HG03575 (cell line): ENCODE results near the gene ZNF747.
"Not testable (repeated sequence)": the region's sequence is repeated elsewhere in the genome, so short reads cannot be mapped to it uniquely, and the experiment has no call there.

ENCODE experiments used
- ATAC-seq: cut with Tn5 transposase; IDR thresholded peaks from one replicate; pipeline ENCODE4 v1.9.1; 2021; ENCODE audit not compliant: unreplicated experiment, insufficient number of reproducible peaks, low FRiP score; ENCODE audit errors: extremely low read depth

Gene ZNF747

GRCh38 chr16:30558789-30559377 lies 24.2 kb upstream of the ZNF747 start:
- no peak for ATAC-seq

- ATAC-seq, result no peak
Measured at GRCh38 chr16:30557957-30558788, 23.5 kb upstream of the ZNF747 start, which contains the start of gene ZNF764. ZNF764 (minus strand) TSS chr16:30558374; CDS start chr16:30558182, 192 bp downstream.

GRCh38 chr16:30557707-30557956 lies 23.0 kb upstream of the ZNF747 start:
- no peak for ATAC-seq

- no peak for ATAC-seq
Measured at GRCh38 chr16:30556125-30556473, 21.4 kb upstream of the ZNF747 start.

GRCh38 chr16:30555315-30556124 lies 20.9 kb upstream of the ZNF747 start:
- ATAC-seq, result no peak

- no peak for ATAC-seq
Measured at GRCh38 chr16:30554557-30555314, 20.1 kb upstream of the ZNF747 start.

- ATAC-seq, result no peak
Measured at GRCh38 chr16:30553393-30553899, 18.8 kb upstream of the ZNF747 start.

GRCh38 chr16:30552956-30553355 lies 18.3 kb upstream of the ZNF747 start:
- no peak for ATAC-seq

GRCh38 chr16:30551781-30552180 lies 17.1 kb upstream of the ZNF747 start:
- ATAC-seq, result no peak

GRCh38 chr16:30548416-30549253 lies 14.0 kb upstream of the ZNF747 start:
- no peak for ATAC-seq

- ATAC-seq, result no peak
Measured at GRCh38 chr16:30546115-30546514, 11.5 kb upstream of the ZNF747 start.

GRCh38 chr16:30543067-30543466 lies 8.4 kb upstream of the ZNF747 start:
- ATAC-seq, result no peak

- no peak for ATAC-seq
Measured at GRCh38 chr16:30541502-30542329, 7.1 kb upstream of the ZNF747 start.

- not testable (repeated sequence) for ATAC-seq
Measured at GRCh38 chr16:30540916-30541464, 6.3 kb upstream of the ZNF747 start.

GRCh38 chr16:30539986-30540526 lies 5.4 kb upstream of the ZNF747 start:
- not testable (repeated sequence) for ATAC-seq

- ATAC-seq, result no peak
Measured at GRCh38 chr16:30539000-30539964, 4.6 kb upstream of the ZNF747 start.
